ENCODE measurements around the gene ZNF438.
"Not testable (repeated sequence)": the region's sequence is repeated elsewhere in the genome, so short reads cannot be mapped to it uniquely, and the experiment has no call there.

Gene ZNF438

DNA sequence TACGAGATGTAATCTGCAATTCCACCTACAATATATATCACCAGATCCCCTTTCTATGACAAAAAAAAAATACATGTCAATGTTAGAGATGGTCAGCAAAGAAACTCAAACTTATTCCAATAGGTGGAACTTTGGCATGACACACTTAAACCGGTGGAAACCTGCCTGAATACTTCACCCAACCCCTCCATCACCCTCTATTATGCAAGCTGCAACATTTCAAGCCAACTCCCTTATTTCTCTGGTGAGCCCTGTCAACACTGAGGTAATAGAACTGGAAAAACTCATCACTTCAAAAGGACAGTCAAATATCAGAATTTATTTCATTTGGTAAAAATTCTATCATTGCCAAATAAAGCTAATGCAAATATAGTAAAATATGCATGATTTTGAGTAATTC, 3.6 kb downstream of the ZNF438 start:
- no peak for DNase-seq (ENCODE audit: low spot score)
- TF ChIP-seq CTCF (IDR thresholded peaks at IDR 0.05; ENCODE audit: extremely low read depth, insufficient read depth, missing control alignments), result no peak
- in situ Hi-C loops (cut with MboI; ENCODE audit: low pct_unique_long_range_greater_than_20kb, low sequenced_read_pairs, unreplicated experiment), result no loop called here

- in situ Hi-C loops (cut with MboI; ENCODE audit: low pct_unique_long_range_greater_than_20kb, low sequenced_read_pairs, unreplicated experiment); DNase-seq (ENCODE audit: low spot score): not testable (repeated sequence)
Observed at GRCh38 chr10:31026279-31026678, 5.4 kb downstream of the ZNF438 start.

- no peak for DNase-seq (ENCODE audit: low spot score)
- in situ Hi-C loops (cut with MboI; ENCODE audit: low pct_unique_long_range_greater_than_20kb, low sequenced_read_pairs, unreplicated experiment), result no loop called here
- TF ChIP-seq CTCF (IDR thresholded peaks at IDR 0.05; ENCODE audit: extremely low read depth, insufficient read depth, missing control alignments), result no peak
Observed at GRCh38 chr10:31025142-31025541, 6.5 kb downstream of the ZNF438 start.

- DNase-seq (ENCODE audit: low spot score), result no peak
- in situ Hi-C loops (cut with MboI; ENCODE audit: low pct_unique_long_range_greater_than_20kb, low sequenced_read_pairs, unreplicated experiment), result no loop called here
- TF ChIP-seq CTCF (IDR thresholded peaks at IDR 0.05; ENCODE audit: extremely low read depth, insufficient read depth, missing control alignments), result no peak
Observed at GRCh38 chr10:31023558-31023957, 8.1 kb downstream of the ZNF438 start.

- no peak for TF ChIP-seq CTCF (IDR thresholded peaks at IDR 0.05; ENCODE audit: extremely low read depth, insufficient read depth, missing control alignments)
- in situ Hi-C loops (cut with MboI; ENCODE audit: low pct_unique_long_range_greater_than_20kb, low sequenced_read_pairs, unreplicated experiment), result no loop called here
Observed at GRCh38 chr10:31020209-31020608, 11.5 kb downstream of the ZNF438 start.

DNA sequence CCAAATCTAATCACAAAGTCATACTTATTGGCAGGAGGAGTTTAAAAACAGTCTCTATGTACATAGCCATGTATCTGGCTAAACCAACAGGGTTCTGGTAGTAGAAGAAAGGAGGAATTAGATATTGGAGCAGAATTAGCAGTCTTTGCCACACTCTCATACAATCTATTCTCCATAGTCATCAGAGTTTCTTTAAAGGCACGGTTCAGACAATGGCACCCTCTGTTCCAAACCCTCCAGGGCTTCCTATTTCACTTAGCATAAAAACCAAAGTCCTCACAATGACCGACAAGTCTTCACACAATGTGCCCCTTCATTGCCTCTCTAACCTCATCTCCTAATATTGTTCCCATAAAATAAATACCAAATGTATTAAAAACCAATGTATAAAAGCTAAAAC, 12.7 kb downstream of the ZNF438 start:
- DNase-seq (ENCODE audit: low spot score), result no peak
- in situ Hi-C loops (cut with MboI; ENCODE audit: low pct_unique_long_range_greater_than_20kb, low sequenced_read_pairs, unreplicated experiment), result no loop called here
- no peak for TF ChIP-seq CTCF (IDR thresholded peaks at IDR 0.05; ENCODE audit: extremely low read depth, insufficient read depth, missing control alignments)

More at GRCh38 chr10:31020209-31020608, 11.5 kb downstream of the ZNF438 start:
- no peak for DNase-seq (ENCODE audit: low spot score)

GRCh38 chr10:31018356-31018750, 13.3 kb downstream of the ZNF438 start:
- TF ChIP-seq CTCF (IDR thresholded peaks at IDR 0.05; ENCODE audit: extremely low read depth, insufficient read depth, missing control alignments), result no peak
- in situ Hi-C loops (cut with MboI; ENCODE audit: low pct_unique_long_range_greater_than_20kb, low sequenced_read_pairs, unreplicated experiment), result no loop called here
- no peak for DNase-seq (ENCODE audit: low spot score)
